A673 (cell line): Measurements from ENCODE around the gene LRRC27.

Experiments used
- EZH2 ChIP-seq: fragments of 200-600 bp; sonication (generic); IDR thresholded peaks from 2 replicates; pipeline ENCODE4 v1.6.1; 2017; ENCODE audit warnings: borderline replicate concordance, low read depth, mild to moderate bottlenecking, mixed read lengths, antibody characterized with exemption, low read length; ENCODE audit not compliant: poor library complexity, severe bottlenecking
- TF ChIP-seq, protein P1 (sequence below): fragments of 300-800, 200-600 bp; sonication (generic); conservative IDR thresholded peaks from 2 replicates; pipeline ENCODE4 v1.5.1; 2017; ENCODE audit warnings: low read depth, mild to moderate bottlenecking, antibody characterized with exemption, low read length, moderate library complexity, mixed read lengths

DNA sequence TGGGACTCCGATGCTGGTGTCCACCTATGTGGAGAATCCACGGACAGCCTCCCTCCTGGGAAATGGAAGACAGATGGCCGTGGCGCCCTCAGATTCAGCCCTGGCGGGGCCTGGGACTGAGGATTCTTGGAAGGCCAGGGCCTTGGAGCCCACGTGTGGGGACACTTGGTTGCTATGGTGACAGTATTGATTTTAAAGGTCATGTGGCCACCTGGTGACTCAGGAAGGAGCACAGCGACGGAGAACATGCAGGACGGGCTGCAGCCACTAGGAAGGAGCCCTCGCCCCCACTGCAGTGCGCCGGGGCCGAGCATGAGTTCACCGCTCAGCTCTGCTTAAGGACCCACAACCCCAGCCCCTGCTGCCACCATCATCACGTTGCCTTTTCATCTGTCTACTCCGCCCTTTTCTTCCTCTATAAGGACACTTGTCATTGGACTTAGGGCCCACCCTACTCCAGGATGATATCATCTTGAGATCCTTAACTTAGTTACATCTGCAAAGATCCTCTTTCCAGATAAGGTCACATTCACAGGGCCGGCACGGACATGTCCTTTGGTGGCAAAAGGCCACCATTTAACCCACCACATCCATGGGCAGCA lies 20.6 kb upstream of the LRRC27 start:
- TF ChIP-seq, protein P1, sequence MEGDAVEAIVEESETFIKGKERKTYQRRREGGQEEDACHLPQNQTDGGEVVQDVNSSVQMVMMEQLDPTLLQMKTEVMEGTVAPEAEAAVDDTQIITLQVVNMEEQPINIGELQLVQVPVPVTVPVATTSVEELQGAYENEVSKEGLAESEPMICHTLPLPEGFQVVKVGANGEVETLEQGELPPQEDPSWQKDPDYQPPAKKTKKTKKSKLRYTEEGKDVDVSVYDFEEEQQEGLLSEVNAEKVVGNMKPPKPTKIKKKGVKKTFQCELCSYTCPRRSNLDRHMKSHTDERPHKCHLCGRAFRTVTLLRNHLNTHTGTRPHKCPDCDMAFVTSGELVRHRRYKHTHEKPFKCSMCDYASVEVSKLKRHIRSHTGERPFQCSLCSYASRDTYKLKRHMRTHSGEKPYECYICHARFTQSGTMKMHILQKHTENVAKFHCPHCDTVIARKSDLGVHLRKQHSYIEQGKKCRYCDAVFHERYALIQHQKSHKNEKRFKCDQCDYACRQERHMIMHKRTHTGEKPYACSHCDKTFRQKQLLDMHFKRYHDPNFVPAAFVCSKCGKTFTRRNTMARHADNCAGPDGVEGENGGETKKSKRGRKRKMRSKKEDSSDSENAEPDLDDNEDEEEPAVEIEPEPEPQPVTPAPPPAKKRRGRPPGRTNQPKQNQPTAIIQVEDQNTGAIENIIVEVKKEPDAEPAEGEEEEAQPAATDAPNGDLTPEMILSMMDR, result no peak
- TF ChIP-seq EZH2, result no peak
